GM19239 (cell line): ENCODE data around the gene R3HDML.
"Not testable (repeated sequence)": the region's sequence is repeated elsewhere in the genome, so short reads cannot be mapped to it uniquely, and the experiment has no call there.

Experiments
- DNase-seq: peaks from one replicate; pipeline ENCODE4 v3.0.0; 2011; ENCODE audit warnings: low spot score; ENCODE audit not compliant: insufficient read length
- FAIRE-seq: peaks from 2 replicates; lab custom pipeline; 2011; peaks lifted over from hg19 to GRCh38; lab: Jason Lieb, UNC

The R3HDML gene

GRCh38 chr20:44326391-44327159 is 10.3 kb upstream of the R3HDML start:
- no peak for FAIRE-seq
- DNase-seq = no peak

GRCh38 chr20:44327748-44328147 is 9.1 kb upstream of the R3HDML start:
- FAIRE-seq, DNase-seq: not testable (repeated sequence)

- DNase-seq (no peak), FAIRE-seq (no peak)
Observed at GRCh38 chr20:44328428-44328827, 8.4 kb upstream of the R3HDML start.

- no peak for FAIRE-seq
- DNase-seq = no peak
Observed at GRCh38 chr20:44331201-44331600, 5.6 kb upstream of the R3HDML start.

- FAIRE-seq = no peak
- no peak for DNase-seq
Observed at GRCh38 chr20:44334306-44334705, 2.5 kb upstream of the R3HDML start.

GRCh38 chr20:44334709-44335108 is 2.1 kb upstream of the R3HDML start:
- DNase-seq (no peak), FAIRE-seq (no peak)

- no peak for FAIRE-seq
- DNase-seq = no peak
Observed at GRCh38 chr20:44335675-44336074, 1.2 kb upstream of the R3HDML start.

GRCh38 chr20:44336086-44336485 is 757 bp upstream of the R3HDML start:
- FAIRE-seq (no peak), DNase-seq (no peak)

- FAIRE-seq (no peak), DNase-seq (no peak)
Observed at GRCh38 chr20:44342248-44342647, 5.4 kb downstream of the R3HDML start.

GRCh38 chr20:44343162-44343675 is 6.4 kb downstream of the R3HDML start:
- DNase-seq (no peak), FAIRE-seq (no peak)

- DNase-seq = no peak
- no peak for FAIRE-seq
Observed at GRCh38 chr20:44344723-44345122, 7.9 kb downstream of the R3HDML start.

- no peak for DNase-seq
- FAIRE-seq = no peak
Observed at GRCh38 chr20:44345147-44345546, 8.3 kb downstream of the R3HDML start.

GRCh38 chr20:44345941-44346340 is 9.1 kb downstream of the R3HDML start:
- DNase-seq, FAIRE-seq: not testable (repeated sequence)

GRCh38 chr20:44348168-44348659 is 11.4 kb downstream of the R3HDML start:
- FAIRE-seq (no peak), DNase-seq (no peak)

- no peak for FAIRE-seq
- DNase-seq = no peak
Observed at GRCh38 chr20:44349349-44349748, 12.5 kb downstream of the R3HDML start.

GRCh38 chr20:44350567-44350966 is 13.7 kb downstream of the R3HDML start:
- FAIRE-seq (no peak), DNase-seq (no peak)

- DNase-seq (no peak), FAIRE-seq (no peak)
Observed at GRCh38 chr20:44354979-44355497, 18.2 kb downstream of the R3HDML start.

GRCh38 chr20:44355498-44356352 is 18.9 kb downstream of the R3HDML start, which contains the start of gene HNF4A:
Gene HNF4A, plus strand, starts transcription at chr20:44355699. Its CDS starts 106 bp downstream, at chr20:44355805.
- DNase-seq (no peak), FAIRE-seq (no peak)

GRCh38 chr20:44356353-44356723 is 19.5 kb downstream of the R3HDML start:
- DNase-seq = no peak
- FAIRE-seq = no peak

- FAIRE-seq (no peak), DNase-seq (no peak)
Observed at GRCh38 chr20:44357020-44357419, 20.2 kb downstream of the R3HDML start.
